Measurements from ENCODE around the gene SULT4A1. TPM values are rescaled to one million over a fixed set of nuclear protein-coding genes. Genes with fewer than 3 reads are reported as not detected.

The SULT4A1 gene
- polyA plus RNA-seq, 2 of the 4 experiments (the other 2 are of a cell fraction), result not detected

DNA sequence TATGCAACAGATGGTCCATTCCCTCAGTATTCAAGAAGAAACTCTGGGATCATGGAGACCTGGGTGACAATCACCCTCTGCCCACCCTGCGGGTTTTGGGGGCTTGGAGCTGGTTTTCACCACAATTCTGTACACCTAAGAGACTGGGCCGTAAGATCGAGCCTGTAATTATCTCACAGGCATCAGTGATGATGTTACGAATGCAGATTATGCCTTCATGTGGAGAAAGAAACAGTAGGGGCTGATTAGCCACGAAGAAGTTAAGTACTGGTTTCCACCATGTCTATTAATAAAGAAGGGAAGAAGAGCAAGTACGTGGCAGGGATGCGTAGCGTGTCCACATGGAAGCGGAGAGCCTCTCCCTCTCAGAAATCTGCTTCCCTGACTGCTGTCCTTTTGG is 44.9 kb downstream of the SULT4A1 start:
- Histone ChIP-seq H3K4me3 (no peak overlapping the region), H3K27ac (no peak overlapping the region), H3K9me3 (no peaks in the 10 kb centered on the region), H3K4me1 (0 out of 3 replicates have a peak, but pooled peaks cover 5% of the 10 kb centered on the region), H3K4me2 (no peak overlapping the region)
- CTCF ChIA-PET, result interaction anchor here (0.9 to 1.4 kb wide), 3 partner anchors 9 to 431 kb away, joined by 3 to 4 read pairs (median 3); no protein-coding TSS in a partner anchor
- FAIRE-seq, result no peak
- POLR2A ChIA-PET, result no interaction called here
- WGBS (ENCODE audit: missing lambda C conversion rate), result 82% methylated on average over 9 of the region's 9 CpGs
- no peak for ATAC-seq
- TF ChIP-seq REST (IDR thresholded peaks at IDR 0.05) (no peak), FOSB (CRISPR knock-in tag; IDR thresholded peaks at IDR 0.05) (no peak), HOXB5 (CRISPR knock-in tag; IDR thresholded peaks at IDR 0.05) (no peak), MAFK (IDR thresholded peaks at IDR 0.05; ENCODE audit: partially characterized antibody) (no peak), PBX3 (IDR thresholded peaks at IDR 0.05) (no peak), CBX2 (IDR thresholded peaks at IDR 0.05; ENCODE audit: borderline replicate concordance, low read depth) (no peak), ATOH8 (CRISPR knock-in tag; IDR thresholded peaks at IDR 0.05; ENCODE audit: low read depth) (no peak), RFX5 (IDR thresholded peaks at IDR 0.05) (no peak), BHLHE40 (IDR thresholded peaks at IDR 0.05; ENCODE audit: low read depth, low read length) (no peak), HMGXB4 (CRISPR knock-in tag; IDR thresholded peaks at IDR 0.05; ENCODE audit: borderline replicate concordance) (no peak), CEBPB (IDR thresholded peaks at IDR 0.05) (no peak), EHF (CRISPR knock-in tag; IDR thresholded peaks at IDR 0.05) (no peak), HOXA7 (CRISPR knock-in tag; IDR thresholded peaks at IDR 0.05) (no peak), SREBF2 (IDR thresholded peaks at IDR 0.05) (no peak), ESRRA (IDR thresholded peaks at IDR 0.05; ENCODE audit: borderline replicate concordance, low read length) (no peak), PHF8 (IDR thresholded peaks at IDR 0.05; ENCODE audit: borderline replicate concordance, low read depth) (no peak), SMC3 (IDR thresholded peaks at IDR 0.05) (no peak), ELK1 (IDR thresholded peaks at IDR 0.05; ENCODE audit: low read depth, low read length) (no peak)
- no peak for DNase-seq (ENCODE audit: low read depth in 1 of 2, low spot score in 1 of 2)

- ATAC-seq (no peak), FAIRE-seq (no peak), DNase-seq (ENCODE audit: low read depth in 1 of 2, low spot score in 1 of 2) (no peak)
- Histone ChIP-seq H3K9me3 (no peaks in the 10 kb centered on the region), H3K27ac (no peak overlapping the region), H3K4me1 (0 out of 3 replicates have a peak, but pooled peaks cover 5% of the 10 kb centered on the region), H3K4me3 (no peak overlapping the region), H3K4me2 (no peak overlapping the region)
- WGBS (ENCODE audit: missing lambda C conversion rate), result 92% methylated on average over 5 of the region's 5 CpGs
- ChIA-PET POLR2A (no interaction called here), CTCF (interaction anchor here (0.8 kb wide), 1 partner anchor 540 kb away, joined by 3 read pairs; no protein-coding TSS in a partner anchor)
- TF ChIP-seq KDM5A (IDR thresholded peaks at IDR 0.05), result no peak
- no peak for TF ChIP-seq ATOH8 (CRISPR knock-in tag; IDR thresholded peaks at IDR 0.05; ENCODE audit: low read depth)
- TF ChIP-seq EP300 (IDR thresholded peaks at IDR 0.05), result no peak
- TF ChIP-seq SREBF2 (IDR thresholded peaks at IDR 0.05), result no peak
- TF ChIP-seq RFX5 (IDR thresholded peaks at IDR 0.05), result no peak
- TF ChIP-seq MYC (IDR thresholded peaks at IDR 0.05; ENCODE audit: borderline replicate concordance, low read length), result no peak
- no peak for TF ChIP-seq HMGXB4 (CRISPR knock-in tag; IDR thresholded peaks at IDR 0.05; ENCODE audit: borderline replicate concordance)
- TF ChIP-seq CEBPB (IDR thresholded peaks at IDR 0.05), result no peak
- no peak for TF ChIP-seq PBX3 (IDR thresholded peaks at IDR 0.05)
- no peak for TF ChIP-seq ZSCAN20 (CRISPR knock-in tag; IDR thresholded peaks at IDR 0.05)
- TF ChIP-seq HOXB5 (CRISPR knock-in tag; IDR thresholded peaks at IDR 0.05), result no peak
- no peak for TF ChIP-seq JUN (IDR thresholded peaks at IDR 0.05)
Observed at GRCh38 chr22:43814264-43814663, 48.0 kb downstream of the SULT4A1 start.

All from A549 (cell line).